Lower leg skin (tissue), 3 donors: ENCODE data around the gene EXOC3L2.

Experiments used
- CTCF ChIP-seq, 3 donors: fragments of 450-650 bp; IDR thresholded peaks; one replicate each; pipeline ENCODE4 v1.5.1; 2016; ENCODE audit warnings: antibody characterized with exemption in 3 of 3, mild to moderate bottlenecking in 3 of 3, moderate library complexity in 2 of 3
- POLR2A ChIP-seq, 2 donors: fragments of 450-650 bp; IDR thresholded peaks; one replicate each; pipeline ENCODE4 v1.6.1; 2016 to 2017; ENCODE audit warnings: antibody characterized with exemption in 2 of 2, mild to moderate bottlenecking in 1 of 2, moderate library complexity in 1 of 2

DNA sequence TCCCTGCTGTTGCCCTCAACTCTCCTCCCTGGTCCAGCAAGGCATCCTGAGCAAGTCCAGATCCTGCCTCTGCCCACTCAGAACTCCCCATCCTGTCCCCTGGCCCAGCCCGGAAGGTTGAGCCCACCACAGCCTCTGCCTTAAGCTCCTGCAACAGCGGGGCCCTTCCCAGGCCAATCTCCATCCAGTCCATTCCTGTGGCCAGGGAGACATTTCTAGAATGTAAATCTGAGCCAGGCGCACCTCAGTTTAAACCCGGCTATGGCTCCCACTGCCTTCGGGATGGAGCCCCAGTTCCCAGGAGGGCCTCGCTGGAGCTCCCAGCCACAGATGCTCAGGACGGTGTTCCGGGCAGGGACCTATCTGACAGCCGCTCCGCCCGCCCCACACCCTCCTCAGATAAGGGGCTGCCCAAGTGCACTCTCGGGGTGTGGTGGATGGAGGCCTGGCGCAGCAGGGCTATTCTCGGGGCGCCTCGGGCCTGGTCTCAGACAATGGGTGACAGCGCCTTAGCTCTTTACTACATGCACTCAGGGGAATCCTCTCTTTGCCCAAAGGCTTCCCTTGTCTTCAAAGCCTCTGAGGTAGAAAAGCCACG, 72.5 kb downstream of the EXOC3L2 start:
- TF ChIP-seq CTCF (IDR thresholded peaks at IDR 0.05): no peak
- TF ChIP-seq POLR2A (IDR thresholded peaks at IDR 0.05): no peak
